SK-N-MC (cell line): Measurements from ENCODE around the gene TCF7L2.

Experiments used
- EZH2 ChIP-seq: fragments of 200-600 bp; sonication (generic); IDR thresholded peaks from one replicate; pipeline ENCODE4 v1.6.1; 2017; ENCODE audit warnings: antibody characterized with exemption
- FOXP2 ChIP-seq: optimal IDR thresholded peaks from 2 replicates; pipeline ENCODE3; 2011; ENCODE audit warnings: mild to moderate bottlenecking, moderate library complexity; ENCODE audit not compliant: insufficient read depth; ENCODE audit errors: extremely low read length, control extremely low read depth
- POLR2AphosphoS5 ChIP-seq: IDR thresholded peaks from 2 replicates; pipeline ENCODE4 v1.6.1; 2012; ENCODE audit warnings: mild to moderate bottlenecking, low read depth, low read length, borderline replicate concordance

DNA sequence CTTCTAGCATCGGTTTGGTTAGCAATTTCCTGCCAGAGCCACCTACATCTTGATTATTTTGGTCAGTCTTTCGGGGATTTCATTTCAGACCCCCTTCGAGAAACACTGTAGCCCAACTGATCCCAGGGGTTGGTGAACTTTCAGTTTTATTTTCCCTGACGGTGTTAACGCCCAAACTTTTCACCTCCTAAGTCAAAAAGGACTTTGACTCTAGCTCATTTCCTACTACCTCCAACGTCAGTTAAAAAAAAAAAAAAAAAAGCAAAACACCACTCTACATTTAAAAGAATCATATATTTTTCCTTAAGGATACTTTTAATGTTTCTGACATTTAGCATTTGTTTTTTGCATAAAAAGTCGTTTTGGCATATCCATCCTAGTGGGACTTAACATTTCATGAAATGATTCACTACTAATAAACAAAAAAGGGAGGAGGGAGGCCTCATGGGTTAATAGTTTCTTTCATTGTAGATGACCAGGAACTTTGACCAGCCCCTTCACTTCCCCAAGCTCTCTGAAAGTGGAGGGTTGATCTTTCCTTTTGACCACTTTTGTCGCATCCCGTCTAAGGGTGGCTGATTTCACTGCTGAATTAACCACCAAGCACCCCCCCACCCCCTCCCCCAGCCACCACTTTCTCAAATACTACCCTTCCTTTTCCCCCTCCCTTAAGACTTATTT lies 764 bp upstream of the TCF7L2 start:
- TF ChIP-seq POLR2AphosphoS5 (no peak), EZH2 (no peak), FOXP2 (no peak)
